ENCODE data around the gene MBD1.
"Not testable (repeated sequence)": the region's sequence is repeated elsewhere in the genome, so short reads cannot be mapped to it uniquely, and the experiment has no call there.

The MBD1 gene

DNA sequence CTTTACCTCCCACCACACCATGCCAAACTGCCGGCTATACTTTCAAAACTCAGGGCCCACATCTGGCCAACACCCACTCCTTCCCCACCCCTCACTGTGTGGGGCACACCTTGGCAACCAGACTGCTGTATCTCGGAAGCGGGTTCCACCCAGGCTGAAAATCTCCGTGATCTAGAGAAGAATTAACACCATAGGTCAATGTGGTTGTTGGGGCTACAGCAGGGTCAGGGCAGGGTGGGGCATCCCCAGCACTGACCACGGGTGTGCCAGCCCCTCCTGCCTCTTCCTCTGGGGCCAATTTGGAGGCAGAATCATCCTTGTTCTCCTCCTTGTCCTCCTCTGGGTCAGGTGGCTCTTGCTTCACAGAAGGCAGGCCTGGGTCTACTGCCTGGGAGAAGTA lies 8.8 kb downstream of the MBD1 start:
- DNase-seq = no peak

DNA sequence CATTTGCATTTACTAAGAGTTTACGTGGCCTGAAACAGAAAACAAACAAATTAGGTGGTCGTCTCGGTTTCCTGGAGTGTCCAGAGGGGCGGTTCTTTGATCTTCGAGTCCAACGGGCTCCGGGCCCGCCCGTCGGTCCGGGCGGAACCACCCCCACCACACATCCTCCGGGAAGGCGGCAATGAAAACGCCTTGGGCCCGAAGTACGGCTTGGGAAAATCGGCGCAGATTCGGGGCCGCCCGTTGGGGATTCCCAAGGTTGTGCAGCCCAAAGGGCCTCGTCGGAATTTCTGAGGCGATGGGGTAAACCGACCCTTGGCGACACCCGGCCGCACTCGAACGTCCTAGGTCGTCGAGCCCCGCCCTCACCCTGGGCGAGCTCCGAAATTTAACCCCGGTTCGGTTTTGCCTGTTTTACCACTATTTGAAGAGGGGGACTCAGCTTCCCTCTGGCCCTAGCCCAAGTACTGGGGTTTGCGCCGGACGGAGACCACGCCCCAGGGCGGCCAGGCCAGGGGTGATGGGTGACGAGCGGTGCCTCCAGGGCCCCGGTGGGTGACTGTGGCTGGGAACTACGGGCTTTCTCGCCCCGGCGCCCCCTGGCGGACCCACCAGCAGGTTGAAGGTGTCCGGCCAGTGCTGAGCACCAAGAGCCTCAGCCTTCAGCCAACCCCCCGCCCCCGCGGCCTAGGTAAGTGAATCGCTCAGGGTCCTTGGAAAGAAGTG lies 13.1 kb downstream of the MBD1 start:
- DNase-seq = peak; percentile 91

DNA sequence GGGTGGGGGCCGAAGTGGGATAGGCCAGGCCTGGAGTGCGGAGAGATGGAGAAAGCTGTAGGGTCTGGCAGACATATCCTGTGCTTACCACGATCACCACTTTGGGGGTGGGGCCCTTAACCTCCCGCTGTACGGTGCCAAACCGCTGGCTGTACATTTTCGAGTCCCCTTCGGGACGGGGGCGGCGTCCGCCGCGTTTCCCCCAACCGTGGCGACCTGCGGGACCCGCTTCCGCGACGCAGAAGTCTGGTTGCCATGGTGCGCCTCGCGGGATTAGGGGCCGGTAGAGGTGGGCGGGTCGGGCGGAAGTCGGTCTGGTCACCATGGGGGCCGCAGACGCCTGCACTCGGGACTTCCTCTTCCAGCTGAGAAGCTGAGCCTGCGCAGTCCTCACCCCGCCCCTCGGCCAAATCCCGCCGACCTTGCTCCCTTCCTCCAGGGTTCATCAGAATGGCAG lies 15.0 kb downstream of the MBD1 start, which contains the start of gene CFAP53:
Gene CFAP53 (minus strand): TSS at position 248 of the 457 bp plus-strand sequence. CDS start 91 bp downstream, at position 157.
- DNase-seq = peak; percentile 93

DNA sequence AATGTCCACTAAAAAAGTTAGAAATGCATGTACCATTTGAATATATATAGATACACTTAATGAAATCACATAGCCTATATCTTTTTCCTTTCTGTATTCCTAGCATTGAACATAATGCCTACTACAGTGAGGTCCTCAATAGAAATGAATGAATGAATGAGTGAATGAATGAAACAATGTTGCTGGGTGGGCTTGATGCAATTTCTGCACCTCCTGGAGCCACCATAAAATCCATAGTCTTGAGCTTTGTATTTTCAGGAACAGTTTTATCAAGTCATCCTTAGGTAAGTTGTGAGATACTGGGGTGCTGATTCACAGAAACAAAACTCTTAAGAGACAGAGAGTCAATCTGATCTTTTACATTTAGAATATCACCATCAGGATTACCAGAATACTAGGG lies 18.3 kb downstream of the MBD1 start:
- DNase-seq = no peak

DNA sequence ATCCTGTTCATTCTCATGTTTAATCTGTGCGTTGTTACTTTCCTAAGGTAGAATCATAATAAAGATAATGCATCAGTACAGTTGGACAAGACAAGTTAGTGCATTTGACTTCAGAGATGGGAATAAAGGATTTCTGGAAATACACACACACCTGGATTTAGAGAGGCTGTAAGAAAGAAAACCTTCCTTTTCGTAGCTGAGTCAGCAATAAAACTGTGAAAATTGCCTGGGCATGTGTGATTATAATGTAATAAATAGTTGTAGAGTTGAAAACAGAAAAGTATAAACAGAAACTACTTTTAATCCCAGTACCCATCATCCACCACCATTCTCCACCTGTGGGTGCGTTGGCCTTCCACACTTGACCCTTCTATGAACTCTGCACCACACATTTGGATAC lies 30.4 kb downstream of the MBD1 start:
- no peak for DNase-seq

GRCh38 chr18:50249576-50249975 lies 31.7 kb downstream of the MBD1 start:
- DNase-seq = no peak

GRCh38 chr18:50247561-50247960 lies 33.8 kb downstream of the MBD1 start:
- DNase-seq = no peak

DNA sequence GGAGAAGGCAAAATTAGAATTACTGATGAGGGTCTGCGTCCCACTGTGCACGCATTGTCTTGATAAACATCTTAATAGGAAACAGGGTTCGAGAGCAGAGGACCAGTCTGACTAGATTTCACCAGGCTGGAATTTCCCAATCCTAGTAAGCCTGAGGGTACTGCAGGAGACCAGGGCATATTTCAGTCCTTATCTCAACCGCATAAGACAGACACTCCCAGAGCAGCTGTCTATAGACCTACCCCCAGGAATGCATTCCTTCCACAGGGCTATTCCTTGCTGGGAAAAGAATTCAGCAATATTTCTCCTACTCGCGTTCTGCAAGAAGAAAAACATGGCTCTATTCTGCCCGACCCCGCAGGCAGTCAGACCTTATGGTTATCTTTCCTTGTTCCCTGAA lies 39.6 kb downstream of the MBD1 start:
- DNase-seq = not testable (repeated sequence)

GRCh38 chr18:50240080-50240563 lies 41.2 kb downstream of the MBD1 start:
- DNase-seq = peak; percentile 27

DNA sequence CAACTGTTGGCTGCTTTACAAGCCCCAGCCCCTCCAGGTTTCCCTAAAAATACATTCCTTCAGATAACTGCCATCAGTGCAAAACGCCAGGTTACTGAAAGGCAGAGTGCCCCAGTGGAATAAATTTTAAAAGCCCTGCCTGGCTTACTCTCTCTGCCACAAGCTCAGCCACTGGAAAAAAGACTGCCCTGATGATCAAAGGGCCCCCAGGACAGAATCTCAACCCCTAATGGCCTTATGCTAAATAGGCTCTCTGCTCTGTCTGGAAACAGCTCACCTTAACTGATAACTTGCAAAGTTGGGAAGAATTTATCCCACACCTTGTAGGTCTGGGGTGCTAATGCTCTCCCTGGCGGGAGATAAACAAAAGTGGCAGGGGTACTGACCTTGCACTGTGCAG lies 48.9 kb downstream of the MBD1 start:
- DNase-seq = no peak

DNA sequence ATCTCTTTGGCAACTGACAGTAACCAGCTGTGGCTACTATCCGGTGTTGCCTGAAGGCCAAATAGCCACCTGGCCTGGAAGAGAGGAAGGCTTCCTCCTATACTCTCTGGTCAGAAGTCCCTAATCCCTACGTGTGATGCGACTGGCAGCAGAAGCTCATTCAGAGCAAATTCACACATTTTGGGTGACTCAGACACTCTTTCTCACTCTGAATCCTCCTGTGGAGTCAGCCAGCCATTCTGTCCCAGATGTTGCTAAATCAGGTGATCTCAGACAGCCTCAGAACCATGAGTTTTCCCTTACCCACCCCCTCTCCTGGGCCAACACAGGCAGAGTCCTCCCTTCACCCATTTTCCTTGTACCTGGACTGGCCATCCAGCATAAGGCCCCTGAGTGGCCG lies 49.7 kb downstream of the MBD1 start:
- DNase-seq = peak; percentile 24

GRCh38 chr18:50220249-50220648 lies 61.1 kb downstream of the MBD1 start:
- not testable (repeated sequence) for DNase-seq
